GM12878 (cell line): Measurements from ENCODE around the gene CAPN9.

ENCODE experiments used
- NFIC ChIP-seq: IDR thresholded peaks from 2 replicates; pipeline ENCODE4 v1.6.1; 2012; ENCODE audit warnings: low read depth, mild to moderate bottlenecking, inconsistent platforms, low read length, moderate library complexity
- SIX5 ChIP-seq: IDR thresholded peaks from 2 replicates; pipeline ENCODE4 v1.6.1; 2011; ENCODE audit warnings: mild to moderate bottlenecking, low read depth, low read length, moderate library complexity; ENCODE audit not compliant: severe bottlenecking
- TF ChIP-seq, protein P1 (sequence below), 3 experiments: IDR thresholded peaks in 2 of 3; conservative IDR thresholded peaks in 1 of 3; 2 replicates each; pipeline ENCODE4 v1.5.1; 2011; ENCODE audit warnings: low read depth in 3 of 3, low read length in 3 of 3, mild to moderate bottlenecking in 3 of 3, control low read depth in 2 of 3, moderate library complexity in 2 of 3, inconsistent platforms in 1 of 3, mixed read lengths in 1 of 3; ENCODE audit not compliant: control insufficient read depth in 2 of 3, insufficient read depth in 1 of 3; ENCODE audit errors: extremely low read depth in 1 of 3

GRCh38 chr1:230743899-230744298 is 3.3 kb upstream of the CAPN9 start:
- TF ChIP-seq NFIC (no peak), SIX5 (no peak)
- TF ChIP-seq, protein P1, sequence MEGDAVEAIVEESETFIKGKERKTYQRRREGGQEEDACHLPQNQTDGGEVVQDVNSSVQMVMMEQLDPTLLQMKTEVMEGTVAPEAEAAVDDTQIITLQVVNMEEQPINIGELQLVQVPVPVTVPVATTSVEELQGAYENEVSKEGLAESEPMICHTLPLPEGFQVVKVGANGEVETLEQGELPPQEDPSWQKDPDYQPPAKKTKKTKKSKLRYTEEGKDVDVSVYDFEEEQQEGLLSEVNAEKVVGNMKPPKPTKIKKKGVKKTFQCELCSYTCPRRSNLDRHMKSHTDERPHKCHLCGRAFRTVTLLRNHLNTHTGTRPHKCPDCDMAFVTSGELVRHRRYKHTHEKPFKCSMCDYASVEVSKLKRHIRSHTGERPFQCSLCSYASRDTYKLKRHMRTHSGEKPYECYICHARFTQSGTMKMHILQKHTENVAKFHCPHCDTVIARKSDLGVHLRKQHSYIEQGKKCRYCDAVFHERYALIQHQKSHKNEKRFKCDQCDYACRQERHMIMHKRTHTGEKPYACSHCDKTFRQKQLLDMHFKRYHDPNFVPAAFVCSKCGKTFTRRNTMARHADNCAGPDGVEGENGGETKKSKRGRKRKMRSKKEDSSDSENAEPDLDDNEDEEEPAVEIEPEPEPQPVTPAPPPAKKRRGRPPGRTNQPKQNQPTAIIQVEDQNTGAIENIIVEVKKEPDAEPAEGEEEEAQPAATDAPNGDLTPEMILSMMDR (IDR thresholded peaks at IDR 0.05 in 2 of 3, conservative IDR thresholded peaks at IDR 0.05 in 1 of 3; ENCODE audit: control insufficient read depth in 2 of 3, extremely low read depth in 1 of 3, insufficient read depth in 1 of 3, low read depth in 3 of 3, low read length in 3 of 3), result no peak
